Uterus (tissue), 4 donors: ENCODE data around the gene C1S. TPM values are rescaled to one million over a fixed set of nuclear protein-coding genes. Genes with fewer than 3 reads are reported as not detected.

Experiments used
- DNase-seq, 2 donors: peaks; one replicate each; pipeline ENCODE4 v3.0.0-alpha.2; 2019 to 2020
- H3K27ac ChIP-seq, 2 donors: fragments of 200-600 bp; sonication (generic); 1 replicate in 1 of 2; 2 replicates in 1 of 2; pipeline ENCODE4 v1.5.1; 2016 to 2018
- H3K27me3 ChIP-seq, 2 donors: fragments of 200-600 bp; sonication (generic); one replicate each; pipeline ENCODE4 v1.5.1; 2018 to 2019; ENCODE audit warnings: control low read depth in 1 of 2
- H3K36me3 ChIP-seq, 2 donors: fragments of 200-600 bp; sonication (generic); one replicate each; pipeline ENCODE4 v1.5.1; 2019; ENCODE audit warnings: control low read depth in 1 of 2
- H3K4me1 ChIP-seq, 2 donors: fragments of 200-600 bp; sonication (generic); one replicate each; pipeline ENCODE4 v1.5.1; 2018 to 2019; ENCODE audit warnings: control low read depth in 1 of 2
- H3K4me3 ChIP-seq, 2 donors: fragments of 200-600 bp; sonication (generic); 1 replicate in 1 of 2; 2 replicates in 1 of 2; pipeline ENCODE4 v1.5.1; 2018 to 2019; ENCODE audit warnings: mild to moderate bottlenecking in 1 of 2
- H3K9me3 ChIP-seq, 2 donors: fragments of 200-600 bp; sonication (generic); one replicate each; pipeline ENCODE4 v1.5.1; 2019; ENCODE audit warnings: control low read depth in 1 of 2
- CTCF ChIP-seq, 4 experiments: fragments of 200-600 bp in 2 of 4; fragments of 450-650 bp in 2 of 4; sonication (generic) in 2 of 4; IDR thresholded peaks; one replicate each; pipeline ENCODE4 v1.5.1; 2016 to 2019; ENCODE audit warnings: antibody characterized with exemption in 4 of 4, mild to moderate bottlenecking in 2 of 4, moderate library complexity in 1 of 4
- POLR2A ChIP-seq, 2 donors: fragments of 450-650 bp; IDR thresholded peaks; one replicate each; pipeline ENCODE4 v1.6.1; 2016; ENCODE audit warnings: antibody characterized with exemption in 2 of 2, mild to moderate bottlenecking in 1 of 2, moderate library complexity in 1 of 2
- intact Hi-C: fragments of 100-400 bp; cut with DNase I; formaldehyde crosslinking; loops from one replicate; pipeline ENCODE4 v1.15.1; 2023; ENCODE audit warnings: low total_unique reads
- total RNA-seq, 4 donors: library from RNA; depleted of rRNA in 3 of 4; stranded (reverse); fragments of >200 nt in 3 of 4; gene quantifications; one replicate each; pipeline versions ENCODE4 v1.1.0 to v1.2.4, GENCODE V29; 2014 to 2023
- donor health status: DM: yes; HTN: yes; CAD: no.

C1S gene
- total RNA-seq, 4 donors from 2014 or later, result 172 to 554 (median 468) TPM

- Histone ChIP-seq H3K9me3 (no peaks in the 10 kb centered on the region), H3K36me3 (no peaks in the 10 kb centered on the region), H3K4me3 (no peak overlapping the region), H3K27ac (peak overlapping the region in 1 of 2 donors; percentile 19), H3K4me1 (no peaks in the 10 kb centered on the region), H3K27me3 (no peaks in the 10 kb centered on the region)
- intact Hi-C loops, result no loop called here
- TF ChIP-seq POLR2A (IDR thresholded peaks at IDR 0.05) (no peak), CTCF (IDR thresholded peaks at IDR 0.05) (no peak)
- DNase-seq, result no peak
Observed at GRCh38 chr12:7068994-7069346, 8.5 kb downstream of the C1S start.

- no peak for TF ChIP-seq CTCF (IDR thresholded peaks at IDR 0.05)
- TF ChIP-seq POLR2A (IDR thresholded peaks at IDR 0.05), result no peak
- H3K4me3 ChIP-seq, result no peak overlapping the region
- H3K4me1 ChIP-seq, result no peaks in the 10 kb centered on the region
- no peak overlapping the region for H3K27ac ChIP-seq
- no peak for DNase-seq
- H3K27me3 ChIP-seq, result no peaks in the 10 kb centered on the region
- no peaks in the 10 kb centered on the region for H3K9me3 ChIP-seq
- H3K36me3 ChIP-seq, result no peaks in the 10 kb centered on the region
- intact Hi-C loops, result no loop called here
Observed at GRCh38 chr12:7069386-7069785, 8.9 kb downstream of the C1S start.

GRCh38 chr12:7072035-7072434, 11.5 kb downstream of the C1S start:
- no peaks in the 10 kb centered on the region for H3K36me3 ChIP-seq
- no peak for DNase-seq
- no peak overlapping the region for H3K27ac ChIP-seq
- H3K9me3 ChIP-seq, result no peaks in the 10 kb centered on the region
- no peak for TF ChIP-seq CTCF (IDR thresholded peaks at IDR 0.05)
- no peak for TF ChIP-seq POLR2A (IDR thresholded peaks at IDR 0.05)
- no peak overlapping the region for H3K4me3 ChIP-seq
- intact Hi-C loops, result no loop called here
- H3K27me3 ChIP-seq, result no peaks in the 10 kb centered on the region
- no peaks in the 10 kb centered on the region for H3K4me1 ChIP-seq

- Histone ChIP-seq H3K27ac (no peak overlapping the region), H3K4me3 (no peak overlapping the region), H3K9me3 (no peaks in the 10 kb centered on the region), H3K27me3 (no peaks in the 10 kb centered on the region), H3K36me3 (no peaks in the 10 kb centered on the region), H3K4me1 (no peaks in the 10 kb centered on the region)
- intact Hi-C loops, result no loop called here
- DNase-seq, result no peak
- TF ChIP-seq POLR2A (IDR thresholded peaks at IDR 0.05) (no peak), CTCF (IDR thresholded peaks at IDR 0.05) (no peak)
Observed at GRCh38 chr12:7072554-7072953, 12.0 kb downstream of the C1S start.

GRCh38 chr12:7073946-7074345, 13.4 kb downstream of the C1S start:
- Histone ChIP-seq H3K27me3 (no peaks in the 10 kb centered on the region), H3K9me3 (no peaks in the 10 kb centered on the region), H3K4me3 (no peak overlapping the region), H3K36me3 (no peaks in the 10 kb centered on the region), H3K4me1 (no peaks in the 10 kb centered on the region), H3K27ac (no peak overlapping the region)
- no peak for DNase-seq
- TF ChIP-seq CTCF (IDR thresholded peaks at IDR 0.05) (no peak), POLR2A (IDR thresholded peaks at IDR 0.05) (no peak)
- intact Hi-C loops, result no loop called here
